G401.6 (cell line): ENCODE results near the gene TMEM233.
"Not testable (repeated sequence)": the region's sequence is repeated elsewhere in the genome, so short reads cannot be mapped to it uniquely, and the experiment has no call there.

ENCODE experiments used
- FAIRE-seq: peaks from 2 replicates; lab custom pipeline; 2012; peaks lifted over from hg19 to GRCh38; lab: Jason Lieb, UNC

Gene TMEM233

GRCh38 chr12:119613319-119613936, 19.9 kb downstream of the TMEM233 start:
- FAIRE-seq = no peak

- FAIRE-seq = no peak
These were observed 21.1 kb downstream of the TMEM233 start for GRCh38 chr12:119614705-119615104.

GRCh38 chr12:119615518-119616475, 22.2 kb downstream of the TMEM233 start:
- FAIRE-seq = no peak

- FAIRE-seq = not testable (repeated sequence)
These were observed 24.8 kb downstream of the TMEM233 start for GRCh38 chr12:119618328-119618896.

GRCh38 chr12:119620490-119620889, 26.9 kb downstream of the TMEM233 start:
- no peak for FAIRE-seq

- no peak for FAIRE-seq
These were observed 28.3 kb downstream of the TMEM233 start for GRCh38 chr12:119621878-119622277.

GRCh38 chr12:119624966-119625365, 31.4 kb downstream of the TMEM233 start:
- no peak for FAIRE-seq

- FAIRE-seq = no peak
These were observed 33.6 kb downstream of the TMEM233 start for GRCh38 chr12:119627019-119627643.

- FAIRE-seq = no peak
These were observed 34.1 kb downstream of the TMEM233 start for GRCh38 chr12:119627686-119628085.

GRCh38 chr12:119630223-119630780, 36.7 kb downstream of the TMEM233 start:
- FAIRE-seq = no peak

- no peak for FAIRE-seq
These were observed 37.5 kb downstream of the TMEM233 start for GRCh38 chr12:119630962-119631550.

- no peak for FAIRE-seq
These were observed 38.5 kb downstream of the TMEM233 start for GRCh38 chr12:119631930-119632678.

- no peak for FAIRE-seq
These were observed 41.2 kb downstream of the TMEM233 start for GRCh38 chr12:119634743-119635142.

GRCh38 chr12:119642986-119643385, 49.4 kb downstream of the TMEM233 start:
- no peak for FAIRE-seq

GRCh38 chr12:119644930-119645329, 51.4 kb downstream of the TMEM233 start:
- no peak for FAIRE-seq

- FAIRE-seq = no peak
These were observed 52.0 kb downstream of the TMEM233 start for GRCh38 chr12:119645535-119646059.

- FAIRE-seq = peak; percentile 72
These were observed 55.7 kb downstream of the TMEM233 start for GRCh38 chr12:119649202-119649808.

- no peak for FAIRE-seq
These were observed 59.1 kb downstream of the TMEM233 start for GRCh38 chr12:119652665-119653064.

GRCh38 chr12:119657001-119657400, 63.4 kb downstream of the TMEM233 start:
- not testable (repeated sequence) for FAIRE-seq

GRCh38 chr12:119658166-119658565, 64.6 kb downstream of the TMEM233 start:
- FAIRE-seq = not testable (repeated sequence)
